Gastrocnemius medialis (tissue), 4 donors: ENCODE measurements around the gene PAPLN.

Experiments
- POLR2A ChIP-seq, 2 donors: fragments of 450-650 bp; IDR thresholded peaks; one replicate each; pipeline ENCODE4 v1.6.1; 2017; ENCODE audit warnings: antibody characterized with exemption in 2 of 2, mild to moderate bottlenecking in 2 of 2, moderate library complexity in 2 of 2
- TF ChIP-seq, protein P1 (sequence below), 5 experiments: fragments of 450-650 bp in 3 of 5; fragments of 200-600 bp in 2 of 5; sonication (generic) in 2 of 5; IDR thresholded peaks in 4 of 5; conservative IDR thresholded peaks in 1 of 5; 1 replicate in 4 of 5; 2 replicates in 1 of 5; pipeline ENCODE4 v1.5.1; 2016 to 2019; ENCODE audit warnings: antibody characterized with exemption in 5 of 5, mild to moderate bottlenecking in 3 of 5, moderate library complexity in 3 of 5

DNA sequence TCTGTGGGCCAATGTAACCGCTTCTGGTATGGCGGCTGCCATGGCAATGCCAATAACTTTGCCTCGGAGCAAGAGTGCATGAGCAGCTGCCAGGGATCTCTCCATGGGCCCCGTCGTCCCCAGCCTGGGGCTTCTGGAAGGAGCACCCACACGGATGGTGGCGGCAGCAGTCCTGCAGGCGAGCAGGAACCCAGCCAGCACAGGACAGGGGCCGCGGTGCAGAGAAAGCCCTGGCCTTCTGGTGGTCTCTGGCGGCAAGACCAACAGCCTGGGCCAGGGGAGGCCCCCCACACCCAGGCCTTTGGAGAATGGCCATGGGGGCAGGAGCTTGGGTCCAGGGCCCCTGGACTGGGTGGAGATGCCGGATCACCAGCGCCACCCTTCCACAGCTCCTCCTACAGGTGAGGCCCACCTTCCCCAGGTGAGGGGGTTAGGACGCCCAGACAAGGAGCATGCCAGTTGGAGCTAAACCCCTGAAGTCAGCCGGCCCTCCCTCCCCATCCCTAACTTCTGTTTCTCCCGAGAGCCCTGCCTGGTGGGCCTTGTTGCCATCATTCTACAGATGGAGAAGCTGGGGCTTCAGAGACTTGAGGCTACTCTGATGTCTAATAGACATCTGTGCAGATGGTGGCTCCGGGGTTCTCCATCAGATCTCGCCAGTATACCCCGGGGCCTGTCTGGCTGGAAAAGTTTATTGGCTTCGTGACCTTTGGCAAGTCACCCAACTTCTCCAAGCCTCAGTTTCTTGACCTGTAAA lies 25.3 kb downstream of the PAPLN start:
- TF ChIP-seq POLR2A (IDR thresholded peaks at IDR 0.05), result no peak
- TF ChIP-seq, protein P1, sequence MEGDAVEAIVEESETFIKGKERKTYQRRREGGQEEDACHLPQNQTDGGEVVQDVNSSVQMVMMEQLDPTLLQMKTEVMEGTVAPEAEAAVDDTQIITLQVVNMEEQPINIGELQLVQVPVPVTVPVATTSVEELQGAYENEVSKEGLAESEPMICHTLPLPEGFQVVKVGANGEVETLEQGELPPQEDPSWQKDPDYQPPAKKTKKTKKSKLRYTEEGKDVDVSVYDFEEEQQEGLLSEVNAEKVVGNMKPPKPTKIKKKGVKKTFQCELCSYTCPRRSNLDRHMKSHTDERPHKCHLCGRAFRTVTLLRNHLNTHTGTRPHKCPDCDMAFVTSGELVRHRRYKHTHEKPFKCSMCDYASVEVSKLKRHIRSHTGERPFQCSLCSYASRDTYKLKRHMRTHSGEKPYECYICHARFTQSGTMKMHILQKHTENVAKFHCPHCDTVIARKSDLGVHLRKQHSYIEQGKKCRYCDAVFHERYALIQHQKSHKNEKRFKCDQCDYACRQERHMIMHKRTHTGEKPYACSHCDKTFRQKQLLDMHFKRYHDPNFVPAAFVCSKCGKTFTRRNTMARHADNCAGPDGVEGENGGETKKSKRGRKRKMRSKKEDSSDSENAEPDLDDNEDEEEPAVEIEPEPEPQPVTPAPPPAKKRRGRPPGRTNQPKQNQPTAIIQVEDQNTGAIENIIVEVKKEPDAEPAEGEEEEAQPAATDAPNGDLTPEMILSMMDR (IDR thresholded peaks at IDR 0.05 in 4 of 5, conservative IDR thresholded peaks at IDR 0.05 in 1 of 5), result no peak
